Ectodermal cell (in vitro differentiated cells): ENCODE results near the gene PRSS22.

Experiments
- H3K27ac ChIP-seq: 2 replicates; pipeline ENCODE4 v1.7.0; 2013; ENCODE audit warnings: mild to moderate bottlenecking, low read depth, low read length; ENCODE audit not compliant: insufficient read depth, poor library complexity, severe bottlenecking
- H3K27me3 ChIP-seq: 2 replicates; pipeline ENCODE4 v1.7.0; 2013; ENCODE audit warnings: mild to moderate bottlenecking, low read length; ENCODE audit not compliant: insufficient read depth, control insufficient read depth, poor library complexity, severe bottlenecking
- H3K36me3 ChIP-seq: one replicate; pipeline ENCODE4 v1.7.0; 2013; ENCODE audit warnings: low read length; ENCODE audit not compliant: control insufficient read depth, insufficient read depth
- H3K4me1 ChIP-seq: one replicate; pipeline ENCODE4 v1.7.0; 2013; ENCODE audit warnings: low read length; ENCODE audit not compliant: control insufficient read depth, insufficient read depth
- H3K4me3 ChIP-seq: 2 replicates; pipeline ENCODE4 v1.7.0; 2013; ENCODE audit warnings: low read depth, low read length, control low read depth; ENCODE audit not compliant: insufficient read depth
- H3K9me3 ChIP-seq: 2 replicates; pipeline ENCODE4 v1.7.0; 2013; ENCODE audit warnings: mild to moderate bottlenecking, low read length, moderate library complexity; ENCODE audit not compliant: control insufficient read depth
- WGBS, 2 experiments: methylation state at CpG; one replicate each; pipeline ENCODE4 v1.1.7; 2013; ENCODE audit warnings: missing lambda C conversion rate in 2 of 2; 5-methylcytosine and 5-hydroxymethylcytosine counted together

Gene PRSS22

GRCh38 chr16:2852003-2852730 lies 5.8 kb downstream of the PRSS22 start:
- WGBS, 2 experiments, result 89 to 90% methylated on average over 16 of the region's 16 CpGs
- no peaks in the 10 kb centered on the region for H3K36me3 ChIP-seq
- H3K27ac ChIP-seq, result no peak overlapping the region
- H3K4me3 ChIP-seq, result no peak overlapping the region
- peaks cover 13% of the 10 kb centered on the region for H3K27me3 ChIP-seq
- H3K9me3 ChIP-seq, result no peaks in the 10 kb centered on the region
- no peaks in the 10 kb centered on the region for H3K4me1 ChIP-seq

GRCh38 chr16:2848933-2849725 lies 8.8 kb downstream of the PRSS22 start:
- no peaks in the 10 kb centered on the region for H3K36me3 ChIP-seq
- no peaks in the 10 kb centered on the region for H3K9me3 ChIP-seq
- no peaks in the 10 kb centered on the region for H3K4me1 ChIP-seq
- no peak overlapping the region for H3K4me3 ChIP-seq
- 89 to 91% methylated on average over 15 to 16 of the region's 16 CpGs for whole genome bisulfite sequencing, 2 experiments
- peaks cover 3% of the 10 kb centered on the region for H3K27me3 ChIP-seq
- H3K27ac ChIP-seq, result no peak overlapping the region

DNA sequence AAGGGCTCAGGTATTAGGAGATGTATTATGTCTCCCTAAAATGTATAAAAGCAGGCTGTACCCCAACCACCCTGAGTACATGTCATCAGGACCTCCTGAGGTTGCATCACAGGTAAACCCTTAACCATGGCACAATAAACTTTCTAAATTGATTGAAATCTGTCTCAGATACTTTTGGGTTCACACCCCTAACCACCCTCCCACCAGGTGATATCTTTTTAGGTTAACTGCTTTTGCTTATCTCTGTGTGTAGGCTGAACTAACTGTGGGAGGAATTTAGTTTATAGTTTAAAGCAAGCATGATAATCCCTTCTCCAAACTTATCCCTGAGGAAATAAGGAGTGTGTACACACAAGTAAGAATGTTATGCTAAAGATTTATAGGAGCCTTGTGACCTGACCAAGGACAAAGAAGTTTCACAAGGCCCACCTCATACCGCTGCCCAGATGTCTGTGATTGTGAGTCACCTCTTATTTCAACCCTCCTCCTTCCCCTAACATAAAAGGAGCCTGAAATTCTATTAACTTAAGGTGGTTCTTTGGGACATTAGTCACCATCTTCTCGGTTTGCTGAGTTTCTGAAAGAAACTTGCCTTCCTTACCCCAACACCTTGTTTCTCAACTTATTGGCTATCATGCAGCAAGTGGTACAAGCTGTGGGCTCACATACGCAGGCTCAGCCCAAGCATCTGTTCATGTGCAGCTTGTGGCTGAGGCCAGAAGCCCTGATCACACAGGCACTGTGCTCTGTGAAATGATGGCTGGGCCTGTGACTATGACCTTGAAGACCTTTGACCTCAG lies 11.3 kb downstream of the PRSS22 start:
- H3K4me1 ChIP-seq, result no peaks in the 10 kb centered on the region
- H3K27me3 ChIP-seq, result peaks cover 5% of the 10 kb centered on the region
- WGBS, 2 experiments, result 75 to 77% methylated on average over 3 of the region's 3 CpGs
- no peaks in the 10 kb centered on the region for H3K9me3 ChIP-seq
- no peak overlapping the region for H3K27ac ChIP-seq
- H3K36me3 ChIP-seq, result no peaks in the 10 kb centered on the region
- H3K4me3 ChIP-seq, result no peak overlapping the region

DNA sequence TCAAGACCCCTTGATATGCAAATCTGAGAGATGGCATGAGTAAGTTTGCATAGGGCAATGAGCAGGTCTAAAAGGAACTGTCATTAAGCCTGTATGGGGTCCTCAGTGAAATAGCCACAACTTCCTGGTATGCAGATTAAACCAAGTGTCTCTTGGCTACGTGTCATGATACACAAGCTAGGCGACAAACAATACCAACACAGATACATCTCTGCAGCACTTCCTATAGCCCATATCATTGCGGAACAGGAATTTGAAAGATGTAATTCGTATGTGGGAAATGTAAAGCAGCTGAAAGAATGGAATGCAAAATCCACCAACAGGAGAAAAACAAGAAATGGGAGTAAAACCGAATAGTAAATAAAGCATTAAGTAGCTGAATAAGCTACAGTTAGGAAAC lies 12.9 kb downstream of the PRSS22 start:
- H3K27me3 ChIP-seq, result peaks cover 5% of the 10 kb centered on the region
- WGBS, 2 experiments, result 75 to 76% methylated on average over 5 of the region's 5 CpGs
- H3K9me3 ChIP-seq, result no peaks in the 10 kb centered on the region
- H3K4me1 ChIP-seq, result no peaks in the 10 kb centered on the region
- H3K36me3 ChIP-seq, result no peaks in the 10 kb centered on the region
- H3K4me3 ChIP-seq, result no peak overlapping the region
- no peak overlapping the region for H3K27ac ChIP-seq

GRCh38 chr16:2843526-2843925 lies 14.4 kb downstream of the PRSS22 start:
- H3K9me3 ChIP-seq, result no peaks in the 10 kb centered on the region
- H3K27ac ChIP-seq, result no peak overlapping the region
- H3K27me3 ChIP-seq, result peaks cover 3% of the 10 kb centered on the region
- 91 to 92% methylated on average over 8 of the region's 8 CpGs for WGBS, 2 experiments
- no peak overlapping the region for H3K4me3 ChIP-seq
- H3K36me3 ChIP-seq, result no peaks in the 10 kb centered on the region
- no peaks in the 10 kb centered on the region for H3K4me1 ChIP-seq

DNA sequence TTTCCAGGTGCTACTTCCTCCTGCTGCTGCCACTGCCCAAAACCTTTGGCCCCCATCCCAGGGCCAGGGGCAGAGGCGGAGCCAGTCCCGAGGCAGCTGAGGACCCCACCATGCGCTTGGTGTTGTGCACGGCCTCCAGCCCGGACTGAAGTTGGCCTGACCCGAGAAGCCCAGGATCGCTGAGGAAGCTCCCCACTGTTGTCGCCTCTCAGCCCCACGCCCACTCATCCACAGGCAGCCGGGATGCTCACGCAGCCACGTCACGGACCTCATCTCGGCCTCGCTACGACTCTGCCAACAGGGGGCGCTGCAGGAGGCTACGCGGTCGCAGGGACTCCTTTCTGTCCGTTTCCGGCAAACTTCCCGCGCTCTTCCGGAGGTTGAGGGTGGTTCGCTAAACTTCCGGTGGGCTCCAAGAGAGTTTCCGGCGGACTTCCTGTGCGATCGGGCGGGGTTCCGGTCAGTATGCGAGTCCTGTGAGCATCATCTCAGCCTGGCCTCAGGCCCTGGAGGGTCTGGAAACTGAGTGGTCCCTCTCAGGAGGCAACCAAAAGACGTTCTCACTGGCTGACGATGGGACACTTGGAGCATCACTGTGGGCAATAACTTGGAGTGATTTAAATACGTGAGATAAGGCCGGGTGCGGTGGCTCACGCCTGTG lies 15.5 kb downstream of the PRSS22 start:
- Histone ChIP-seq H3K4me1 (no peaks in the 10 kb centered on the region), H3K4me3 (no peak overlapping the region), H3K27me3 (peaks cover 3% of the 10 kb centered on the region), H3K36me3 (no peaks in the 10 kb centered on the region), H3K27ac (no peak overlapping the region), H3K9me3 (no peaks in the 10 kb centered on the region)
- WGBS, 2 experiments, result 78 to 79% methylated on average over 40 of the region's 40 CpGs

DNA sequence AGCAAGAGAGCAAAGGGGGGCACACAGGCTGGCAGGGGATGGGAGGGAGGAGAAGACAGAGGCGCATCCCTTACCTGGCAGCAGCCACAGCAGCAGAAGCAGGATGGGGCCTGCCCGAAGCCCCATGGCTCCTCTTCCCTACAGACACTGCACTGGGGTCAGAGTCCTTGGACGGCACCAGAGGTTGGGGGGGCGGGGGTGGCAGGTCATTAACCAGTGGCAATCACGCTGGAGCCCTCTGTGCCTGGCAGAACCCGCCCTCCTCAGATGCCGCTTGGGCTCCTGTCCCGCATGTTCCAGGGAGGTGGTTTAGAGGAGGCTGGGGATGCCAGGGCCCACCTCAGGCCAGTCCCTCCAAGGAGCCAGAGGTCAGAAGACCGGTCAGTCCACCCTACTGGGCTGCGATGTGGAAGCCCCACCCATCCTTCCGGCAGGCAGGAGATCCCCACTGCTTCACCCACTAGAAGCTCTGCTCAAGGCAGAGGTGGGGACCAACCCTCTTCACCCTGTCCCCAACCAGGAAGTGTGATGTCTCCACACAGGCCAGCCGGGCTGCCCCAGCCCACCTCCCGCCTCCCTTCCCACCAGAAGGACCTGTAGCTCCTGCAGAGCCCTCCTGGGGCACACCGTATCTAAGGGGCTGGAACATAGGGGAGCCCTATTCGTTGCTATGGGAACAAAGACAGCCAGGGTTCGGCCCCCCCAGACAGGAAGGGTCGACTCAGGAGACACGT lies 16.2 kb downstream of the PRSS22 start:
- Histone ChIP-seq H3K27ac (no peak overlapping the region), H3K27me3 (peaks cover 3% of the 10 kb centered on the region), H3K4me3 (no peak overlapping the region), H3K9me3 (no peaks in the 10 kb centered on the region), H3K36me3 (no peaks in the 10 kb centered on the region), H3K4me1 (no peaks in the 10 kb centered on the region)
- WGBS, 2 experiments, result 87 to 90% methylated on average over 18 of the region's 18 CpGs

DNA sequence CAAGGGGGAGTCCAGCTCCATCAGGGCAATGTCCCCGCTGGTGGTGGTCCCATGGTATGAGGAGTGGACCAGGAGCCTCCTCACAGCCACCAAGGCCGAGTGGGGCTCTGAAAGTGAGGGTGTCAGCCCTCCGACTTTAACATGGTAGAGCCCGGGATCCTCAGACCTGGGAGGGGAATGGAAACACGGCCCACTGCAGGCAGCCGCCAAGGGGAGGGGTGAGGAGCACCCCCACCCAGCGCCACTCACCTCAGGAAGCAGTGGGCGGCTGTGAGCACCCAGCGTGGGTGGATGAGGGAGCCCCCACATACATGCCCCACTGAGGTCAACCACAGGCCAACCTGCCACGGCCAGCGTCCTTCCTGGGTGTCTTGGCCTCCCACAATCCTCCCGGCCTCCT lies 17.1 kb downstream of the PRSS22 start:
- Histone ChIP-seq H3K36me3 (no peaks in the 10 kb centered on the region), H3K27ac (no peak overlapping the region), H3K4me1 (no peaks in the 10 kb centered on the region), H3K4me3 (no peak overlapping the region), H3K27me3 (peaks cover 7% of the 10 kb centered on the region), H3K9me3 (no peaks in the 10 kb centered on the region)
- 88 to 90% methylated on average over 12 of the region's 12 CpGs for WGBS, 2 experiments

DNA sequence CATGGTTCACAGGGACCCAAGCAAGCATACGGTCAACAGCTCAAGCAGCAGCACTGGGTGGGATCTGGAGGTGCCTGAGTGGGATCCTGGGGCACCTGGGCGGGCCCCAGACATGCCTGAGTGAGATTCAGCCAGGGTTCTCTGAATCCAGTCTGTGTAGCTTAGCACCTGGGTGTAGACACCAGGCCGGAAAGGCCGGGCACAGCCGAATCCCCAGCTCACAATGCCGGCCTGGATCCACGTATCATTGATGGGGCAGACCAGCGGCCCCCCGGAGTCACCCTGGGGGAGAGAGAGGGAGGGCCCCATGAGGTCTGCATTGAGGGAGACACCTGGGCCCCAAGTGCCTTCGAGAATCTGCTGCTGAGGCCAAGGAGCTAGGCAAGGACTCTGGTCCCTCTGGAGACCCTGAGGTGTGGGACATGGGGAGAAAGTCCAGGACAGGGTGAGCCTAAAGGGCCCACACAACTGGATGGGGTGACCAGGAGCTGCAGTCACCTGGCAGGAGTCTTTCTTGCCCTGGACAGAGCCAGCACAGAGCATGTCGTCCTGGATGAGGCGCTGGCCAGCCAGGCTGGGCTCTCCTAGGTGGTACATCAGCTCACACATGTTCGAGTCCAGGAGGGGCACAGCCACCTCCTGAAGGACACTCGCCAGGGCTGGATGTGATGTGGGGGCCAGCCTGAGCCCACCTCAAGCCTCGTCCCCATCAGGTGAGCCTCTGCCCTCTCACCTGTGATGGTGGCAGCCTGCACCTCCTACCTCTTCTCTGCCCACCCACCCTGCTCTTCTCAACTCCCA lies 18.1 kb downstream of the PRSS22 start:
- no peaks in the 10 kb centered on the region for H3K4me1 ChIP-seq
- 89% methylated on average over 15 of the region's 15 CpGs for WGBS, 2 experiments
- no peaks in the 10 kb centered on the region for H3K9me3 ChIP-seq
- peaks cover 7% of the 10 kb centered on the region for H3K27me3 ChIP-seq
- H3K27ac ChIP-seq, result no peak overlapping the region
- H3K36me3 ChIP-seq, result no peaks in the 10 kb centered on the region
- no peak overlapping the region for H3K4me3 ChIP-seq
